ENCODE data around the gene PCNX3.

GRCh38 chr11:65586247-65586630, 29.3 kb upstream of the PCNX3 start:
- TF ChIP-seq POLR2A (IDR thresholded peaks at IDR 0.05; ENCODE audit: low read depth, low read length) (no peak), POLR2AphosphoS5 (IDR thresholded peaks at IDR 0.05; ENCODE audit: low read depth, low read length) (no peak), TAF1 (IDR thresholded peaks at IDR 0.05; ENCODE audit: low read depth, low read length) (no peak), PAX5 (IDR thresholded peaks at IDR 0.05; ENCODE audit: insufficient read depth, low read length, severe bottlenecking) (no peak), POU2F2 (IDR thresholded peaks at IDR 0.05; ENCODE audit: low read depth, low read length) (no peak), SPI1 (IDR thresholded peaks at IDR 0.05; ENCODE audit: low read depth, low read length) (no peak)
